Dermis blood vessel endothelial cell (primary cell): ENCODE results near the gene MAML3. TPM values are rescaled to one million over a fixed set of nuclear protein-coding genes. Genes with fewer than 3 reads are reported as not detected.
A peak's percentile ranks its signal among the peaks of the same experiment; 100 is the strongest.

Experiments
- DNase-seq: peaks from one replicate; pipeline ENCODE4 v3.0.0; 2010
- total RNA-seq: library from RNA; depleted of rRNA; stranded (reverse); fragments of >200 nt; gene quantifications from 2 replicates; pipeline ENCODE4 v1.2.3, GENCODE V29; 2014

Gene MAML3
- total RNA-seq, 1 donor from 2014 or later: 5.6 TPM

GRCh38 chr4:139957986-139958738, 195.8 kb downstream of the MAML3 start:
- DNase-seq: no peak

DNA sequence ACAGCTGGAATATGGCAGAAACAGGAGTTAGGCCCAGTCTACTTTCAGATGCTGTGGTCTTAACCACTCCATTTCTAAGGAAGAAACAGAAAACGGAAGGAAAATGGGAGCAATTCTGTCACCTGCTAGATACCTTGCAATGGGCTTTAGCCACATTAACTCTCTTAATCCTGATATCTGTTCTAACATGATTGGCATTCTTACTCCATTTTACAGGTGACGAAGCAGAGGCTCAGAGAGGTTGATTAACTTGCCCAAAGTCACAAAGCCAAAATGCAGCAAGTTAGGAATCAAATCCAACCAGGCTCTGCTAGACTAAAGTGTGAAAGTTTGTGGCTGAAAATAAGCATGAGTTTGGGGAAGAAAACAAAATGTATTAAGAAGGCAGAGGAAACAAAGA, 196.9 kb downstream of the MAML3 start:
- no peak for DNase-seq

DNA sequence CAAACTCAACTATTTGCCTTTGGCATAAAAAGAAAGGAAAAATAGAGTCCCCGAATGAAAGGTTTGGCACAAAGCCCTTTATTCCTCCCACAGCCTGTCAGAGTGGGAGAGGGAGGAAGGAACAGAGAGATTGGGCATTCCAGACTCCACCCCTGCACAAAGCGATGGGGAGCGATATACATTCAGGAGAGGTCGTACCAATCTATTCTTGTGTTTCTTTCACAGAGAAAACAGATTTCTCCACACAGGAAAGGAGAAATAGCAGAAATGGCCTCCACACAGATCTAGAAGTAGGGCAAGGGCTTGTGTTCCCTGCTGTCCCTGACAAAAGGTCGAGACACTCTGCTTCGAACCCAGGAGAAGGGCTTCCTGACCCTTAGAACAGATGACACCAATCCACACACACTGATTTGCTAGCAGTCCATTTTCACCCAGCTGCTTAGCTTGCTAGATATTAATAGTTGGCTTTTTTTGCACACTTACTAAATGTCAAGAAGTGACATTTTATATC, 197.4 kb downstream of the MAML3 start:
- DNase-seq: peak; percentile 28

DNA sequence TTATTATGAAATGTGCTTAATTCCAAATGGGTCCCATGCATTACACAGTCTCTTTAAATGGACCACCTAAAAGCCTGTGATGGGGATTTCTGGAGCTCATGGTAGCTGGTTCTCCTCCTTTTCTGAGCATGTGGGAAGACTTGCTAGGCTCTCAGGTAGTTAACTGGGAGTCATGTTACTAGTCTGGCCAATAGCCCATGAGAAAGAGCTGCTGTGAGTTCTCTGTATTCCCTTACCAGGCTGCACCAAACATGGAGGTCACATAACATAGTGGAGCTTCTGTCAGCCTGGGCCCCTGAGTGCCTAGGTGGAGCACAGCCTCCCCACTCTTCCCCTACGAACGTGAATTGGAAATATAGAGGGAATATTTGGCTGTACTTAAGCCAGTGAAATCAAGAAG, 198.4 kb downstream of the MAML3 start:
- DNase-seq: no peak

DNA sequence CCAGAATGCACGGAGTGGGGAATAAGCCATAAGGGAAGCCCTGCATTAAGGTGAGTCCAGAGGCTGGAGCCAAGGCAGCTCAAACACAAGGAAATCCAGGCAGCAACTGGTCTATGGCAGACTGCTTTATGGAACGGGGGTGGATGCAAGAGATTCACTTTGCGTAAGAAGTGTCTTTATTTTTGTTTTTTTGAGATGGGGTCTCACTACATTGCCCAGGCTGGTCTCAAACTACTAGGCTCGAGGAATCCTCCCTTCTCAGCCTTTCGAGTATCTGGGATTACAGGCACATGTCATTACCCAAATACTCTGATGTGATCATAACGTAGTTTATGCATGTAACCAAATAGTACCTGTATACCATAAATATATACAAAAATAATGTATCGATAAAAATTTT, 199.5 kb downstream of the MAML3 start:
- DNase-seq: no peak

- DNase-seq: no peak
These were observed 203.0 kb downstream of the MAML3 start for GRCh38 chr4:139951021-139951420.

GRCh38 chr4:139950568-139950967, 203.4 kb downstream of the MAML3 start:
- no peak for DNase-seq

GRCh38 chr4:139944916-139945315, 209.1 kb downstream of the MAML3 start:
- DNase-seq: peak; percentile 66

DNA sequence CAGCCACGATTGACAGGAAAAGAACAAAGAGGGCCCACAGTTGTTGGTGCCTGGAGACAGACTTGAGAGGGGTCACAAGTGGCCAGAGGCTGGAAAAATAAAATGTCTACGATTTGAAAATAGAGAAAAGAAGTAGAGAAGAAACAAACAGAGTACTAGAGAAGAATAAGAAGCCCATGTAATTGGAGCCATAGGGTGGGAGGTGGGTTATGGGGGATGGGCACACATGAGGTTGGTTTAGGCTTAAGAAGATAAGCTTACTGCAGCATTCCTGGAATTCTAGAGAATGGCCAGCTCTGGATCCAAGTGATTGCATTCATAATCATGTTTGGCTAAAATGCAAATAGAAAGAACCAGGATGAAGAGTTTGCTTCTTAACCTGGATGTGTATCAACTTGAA, 210.7 kb downstream of the MAML3 start:
- no peak for DNase-seq

GRCh38 chr4:139942241-139942640, 211.7 kb downstream of the MAML3 start:
- DNase-seq: no peak

GRCh38 chr4:139940600-139940999, 213.4 kb downstream of the MAML3 start:
- DNase-seq: no peak

DNA sequence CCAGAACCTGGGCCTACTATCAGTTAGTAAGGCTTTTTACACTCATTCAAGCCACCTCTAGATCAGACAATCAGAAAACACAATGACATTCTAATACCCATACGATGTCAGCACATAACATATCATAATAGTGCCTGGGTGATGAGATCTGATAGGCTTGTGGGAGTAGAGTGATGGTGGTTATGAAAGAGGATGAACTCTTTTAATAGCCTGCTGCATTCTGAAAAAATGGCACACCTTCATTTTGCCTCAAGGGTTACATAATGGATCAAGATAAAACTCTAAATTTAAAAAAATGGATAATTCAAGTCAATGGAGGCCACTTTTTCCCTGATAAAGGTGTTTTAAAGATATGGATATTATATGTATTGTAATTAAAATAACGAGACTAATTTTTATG, 215.6 kb downstream of the MAML3 start:
- DNase-seq: no peak

DNA sequence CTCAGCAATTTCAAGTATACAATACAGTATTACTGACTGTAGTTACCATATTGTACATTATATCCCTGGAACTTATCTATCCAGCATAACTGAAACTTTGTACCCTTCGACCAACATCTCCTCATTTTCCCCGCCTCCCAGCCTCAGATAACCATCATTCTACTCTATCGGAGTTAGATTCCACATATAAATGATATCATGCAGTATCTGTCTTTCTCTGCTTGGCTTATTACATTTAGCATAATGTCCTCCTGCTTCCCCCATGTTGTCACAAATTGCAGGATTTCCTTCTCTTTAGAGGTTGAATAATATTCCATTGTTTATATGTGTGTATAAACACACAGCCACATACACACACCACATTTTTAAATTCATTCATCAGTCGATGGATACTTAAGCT, 218.1 kb downstream of the MAML3 start:
- peak; percentile 35 for DNase-seq

DNA sequence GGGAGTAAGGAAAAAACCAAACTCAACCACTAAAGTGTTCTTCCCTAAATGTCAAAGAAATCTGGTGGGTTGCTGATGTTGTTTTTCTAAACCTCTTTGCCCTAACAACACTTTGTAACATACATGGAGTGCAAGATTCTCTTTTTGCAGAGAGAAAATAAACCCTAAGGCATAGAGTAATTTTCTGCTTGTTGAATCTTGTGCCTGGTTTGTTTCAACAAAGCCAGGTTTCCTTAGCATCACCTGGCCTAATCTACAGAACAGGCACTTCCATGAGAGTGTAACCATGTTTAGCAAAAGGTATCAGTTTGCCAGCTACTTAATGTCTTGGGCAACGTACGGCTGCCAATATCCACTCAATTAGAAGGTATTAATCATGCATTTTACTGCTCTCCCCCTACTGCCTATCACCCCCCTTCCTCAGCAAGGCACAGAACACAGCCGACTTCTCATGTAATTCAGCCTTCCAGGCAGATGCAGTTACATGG, 219.2 kb downstream of the MAML3 start:
- DNase-seq: no peak

DNA sequence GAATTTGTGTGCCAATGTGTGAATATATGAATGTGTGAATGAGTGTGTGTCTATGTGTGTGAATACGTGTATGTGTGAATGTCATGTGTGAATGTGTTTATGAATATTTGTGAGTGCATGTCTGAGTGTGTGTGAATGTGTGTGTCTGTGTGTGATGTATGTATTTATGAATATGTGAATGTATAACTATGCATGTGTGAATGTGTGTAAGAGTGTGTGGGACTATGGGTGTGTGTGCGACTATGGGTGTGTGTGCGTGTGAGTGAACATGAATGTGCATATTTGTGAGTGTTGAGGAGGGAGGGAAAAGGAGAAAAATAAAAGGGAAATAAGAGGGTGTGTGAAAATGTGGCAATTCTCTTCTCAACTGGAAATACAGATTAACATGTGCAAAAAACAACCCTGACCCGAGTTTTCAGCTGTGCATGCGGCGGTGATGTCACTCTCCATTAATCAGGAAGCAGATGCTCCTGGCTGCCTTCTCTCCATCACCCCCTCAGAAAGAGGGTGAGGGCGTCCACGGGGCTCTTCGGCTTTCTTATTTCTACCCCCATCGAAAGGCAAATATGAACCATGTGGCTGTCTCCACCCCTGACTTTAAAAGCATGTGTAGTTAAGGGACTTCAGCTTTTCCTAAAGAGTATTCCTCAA, 219.8 kb downstream of the MAML3 start:
- DNase-seq: peak; percentile 53

DNA sequence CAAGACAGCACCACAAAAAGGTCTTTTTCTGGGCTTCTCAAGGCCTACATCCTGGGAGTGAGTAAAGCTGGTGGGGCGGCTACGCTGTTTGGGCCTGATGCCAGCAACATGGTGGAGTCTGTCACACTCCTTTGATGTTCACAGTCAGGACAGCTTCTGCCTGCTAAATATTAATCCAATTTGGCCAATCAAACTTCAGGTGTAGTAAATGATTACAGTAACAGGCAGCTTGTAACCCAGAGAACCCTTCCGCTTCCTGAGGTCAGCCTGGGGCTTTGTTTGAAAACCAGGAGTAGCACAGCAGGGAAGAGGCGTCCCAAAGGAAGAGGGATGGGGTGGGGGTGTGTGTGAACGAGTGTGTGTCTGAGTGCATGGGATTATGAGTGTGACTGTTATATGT, 220.4 kb downstream of the MAML3 start:
- DNase-seq: peak; percentile 41

DNA sequence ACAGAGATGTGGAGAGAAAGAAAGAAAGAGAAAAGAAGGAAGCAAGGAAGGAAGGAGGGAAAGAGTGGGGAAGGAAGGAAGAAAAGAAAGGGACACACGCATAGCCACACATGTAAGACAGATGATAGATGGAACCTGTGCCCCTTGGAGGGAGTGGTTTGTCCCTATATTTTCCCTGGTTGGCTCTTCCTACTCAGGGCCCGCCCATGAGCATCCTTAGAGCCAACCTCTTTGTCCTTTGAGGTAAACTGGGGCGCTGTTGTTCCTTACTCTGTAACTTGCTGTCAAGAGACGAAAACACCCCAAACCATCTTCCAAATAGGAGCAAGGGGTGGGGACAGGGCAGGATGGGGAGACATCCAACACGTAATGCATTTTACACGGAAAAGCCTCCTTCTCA, 220.9 kb downstream of the MAML3 start:
- DNase-seq: no peak

DNA sequence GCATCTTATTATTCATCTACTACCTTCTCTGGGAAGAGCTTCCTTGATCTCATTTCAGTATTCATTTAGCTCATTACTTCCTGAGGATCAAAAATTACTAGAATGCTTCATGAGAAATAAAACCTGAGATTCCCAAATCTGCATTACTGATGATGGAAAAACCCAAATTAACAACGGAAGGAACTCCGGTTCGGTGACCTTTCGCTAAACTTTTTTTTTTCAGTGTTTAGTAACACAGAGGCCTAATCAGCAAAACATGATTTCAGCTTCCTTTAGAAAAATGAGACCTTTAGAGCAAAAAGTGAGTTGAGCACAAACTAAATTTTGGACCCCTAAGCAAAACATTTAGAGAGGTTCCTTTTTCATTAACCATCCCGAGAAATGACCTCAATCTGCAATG, 229.2 kb downstream of the MAML3 start:
- DNase-seq: no peak

DNA sequence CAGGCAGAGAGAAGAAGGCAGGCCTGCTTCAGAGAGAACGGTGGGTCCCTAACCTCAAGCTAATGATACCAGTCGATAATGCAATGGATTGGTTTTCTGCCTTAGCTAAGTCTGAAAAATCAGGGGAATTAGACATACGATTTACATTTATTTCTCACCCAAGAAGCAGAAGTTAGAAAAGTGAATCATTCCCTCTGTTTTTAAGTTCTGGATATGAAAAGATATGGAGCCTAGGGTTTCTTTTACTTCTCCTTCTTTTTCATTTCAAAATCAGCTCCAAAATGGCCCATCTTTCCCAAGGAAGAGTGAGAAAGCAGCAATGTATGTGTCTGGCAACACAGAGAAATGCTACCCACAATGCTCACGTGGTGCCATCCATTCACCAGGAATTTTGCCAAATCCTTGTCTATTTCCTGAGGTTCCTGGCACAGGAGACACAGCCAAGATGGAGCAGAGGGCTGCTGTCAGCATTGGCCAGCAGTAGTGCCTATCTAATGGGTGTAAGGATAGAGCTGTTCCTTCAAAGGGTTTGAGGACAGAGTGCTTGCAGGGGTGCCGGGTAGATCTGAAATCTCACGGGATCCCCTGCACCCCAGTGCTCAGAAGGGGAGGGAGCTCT, 231.5 kb downstream of the MAML3 start:
- DNase-seq: peak; percentile 71

- peak; percentile 38 for DNase-seq
These were observed 232.4 kb downstream of the MAML3 start for GRCh38 chr4:139921429-139922184.

DNA sequence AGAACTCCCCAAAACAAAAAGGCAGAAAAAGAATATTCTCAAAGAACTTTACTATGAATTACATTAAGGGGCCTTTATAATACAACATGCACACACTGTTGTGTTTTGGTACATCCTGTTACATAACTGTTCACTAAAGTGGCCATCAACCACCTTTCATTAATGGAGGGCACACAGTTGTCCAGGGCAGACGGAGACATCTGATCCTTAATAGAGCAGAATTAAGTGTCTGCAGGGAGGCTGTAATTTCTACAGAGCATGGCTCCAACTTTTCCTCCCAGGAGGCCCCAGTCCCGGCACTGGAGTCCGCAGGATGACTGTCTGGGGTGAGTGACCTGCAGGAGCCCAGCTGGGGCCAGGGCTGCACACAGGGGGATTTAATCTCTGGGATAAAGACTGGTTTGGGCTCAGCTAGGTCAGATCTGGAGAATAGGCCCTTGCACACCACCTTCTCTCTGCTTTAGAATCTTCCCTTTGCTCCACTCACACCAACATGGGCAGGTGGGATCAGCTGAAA, 233.4 kb downstream of the MAML3 start:
- no peak for DNase-seq

DNA sequence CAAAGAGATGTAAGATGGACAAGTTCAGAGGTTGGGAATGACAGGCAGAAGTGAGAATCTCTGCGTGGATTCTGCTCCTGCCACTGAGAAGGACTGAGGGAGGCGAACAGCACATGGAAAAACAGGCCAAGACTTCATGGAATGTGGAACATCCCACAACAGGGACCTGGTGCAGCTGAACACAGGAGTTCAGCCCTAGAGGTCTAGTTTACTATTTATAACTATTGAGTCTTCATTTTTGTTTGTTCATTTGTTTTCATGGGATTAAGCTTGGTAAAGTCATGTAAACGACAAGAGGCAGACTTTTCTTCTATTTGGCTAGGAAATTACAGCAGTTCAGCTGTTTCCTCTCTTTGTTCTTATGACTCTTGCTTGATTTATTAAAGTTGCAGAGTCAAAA, 234.5 kb downstream of the MAML3 start:
- peak; percentile 90 for DNase-seq

DNA sequence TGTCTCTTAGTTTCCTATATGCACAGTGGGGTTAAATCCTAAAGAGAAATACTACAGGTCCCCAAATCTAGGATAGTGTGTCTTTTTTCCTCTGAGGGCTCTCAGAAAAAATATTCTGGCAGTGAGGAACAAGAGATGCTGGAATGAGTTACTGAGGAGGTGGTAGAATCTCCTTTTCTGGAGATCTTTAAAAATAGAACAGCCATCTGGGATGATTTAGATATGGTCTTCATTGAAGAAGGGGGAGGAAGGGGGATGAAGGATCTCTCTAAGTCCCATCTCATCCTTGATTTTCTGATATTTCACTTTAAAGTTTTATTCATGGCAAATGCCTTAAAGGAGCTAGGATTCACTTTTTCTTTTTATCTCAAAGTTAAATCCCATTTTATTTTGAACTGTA, 235.0 kb downstream of the MAML3 start:
- no peak for DNase-seq
